Osteocyte (in vitro differentiated cells): ENCODE results near the gene LOC128125822.

Experiments
- DNase-seq: peaks from one replicate; pipeline ENCODE4 v3.0.0; 2021; ENCODE audit warnings: mixed read lengths; ENCODE audit not compliant: unreplicated experiment; ENCODE audit errors: extremely low spot score
- H3K27ac Mint-ChIP-seq: one replicate; pipeline ENCODE4 v1.8.0; 2021; ENCODE audit warnings: mild to moderate bottlenecking, mixed read lengths; ENCODE audit not compliant: unreplicated experiment
- H3K27me3 Mint-ChIP-seq: one replicate; pipeline ENCODE4 v1.8.0; 2021; ENCODE audit warnings: mixed read lengths; ENCODE audit not compliant: unreplicated experiment
- H3K36me3 Mint-ChIP-seq: one replicate; pipeline ENCODE4 v1.8.0; 2021; ENCODE audit warnings: mixed read lengths; ENCODE audit not compliant: unreplicated experiment
- H3K4me1 Mint-ChIP-seq: one replicate; pipeline ENCODE4 v1.8.0; 2021; ENCODE audit warnings: mixed read lengths; ENCODE audit not compliant: unreplicated experiment
- H3K4me3 Mint-ChIP-seq: one replicate; pipeline ENCODE4 v1.8.0; 2021; ENCODE audit warnings: mild to moderate bottlenecking, moderate library complexity, mixed read lengths; ENCODE audit not compliant: unreplicated experiment
- H3K9me3 Mint-ChIP-seq: one replicate; pipeline ENCODE4 v1.8.0; 2021; ENCODE audit warnings: mixed read lengths; ENCODE audit not compliant: unreplicated experiment
- CTCF ChIP-seq: fragments of 200-600 bp; sonication (generic); IDR thresholded peaks from 2 replicates; pipeline ENCODE4 v1.5.0; 2021; ENCODE audit warnings: antibody characterized with exemption, mild to moderate bottlenecking, moderate library complexity

LOC128125822 gene

GRCh38 chr6:63527658-63528514 lies 44.4 kb upstream of the LOC128125822 start:
- no peak for TF ChIP-seq CTCF
- Mint-ChIP-seq H3K4me1 (peaks cover 15% of the 10 kb centered on the region), H3K27ac (peak overlapping the region; percentile 66), H3K36me3 (no peaks in the 10 kb centered on the region), H3K4me3 (no peak overlapping the region), H3K9me3 (no peaks in the 10 kb centered on the region), H3K27me3 (peaks cover 2% of the 10 kb centered on the region)
- DNase-seq = no peak

DNA sequence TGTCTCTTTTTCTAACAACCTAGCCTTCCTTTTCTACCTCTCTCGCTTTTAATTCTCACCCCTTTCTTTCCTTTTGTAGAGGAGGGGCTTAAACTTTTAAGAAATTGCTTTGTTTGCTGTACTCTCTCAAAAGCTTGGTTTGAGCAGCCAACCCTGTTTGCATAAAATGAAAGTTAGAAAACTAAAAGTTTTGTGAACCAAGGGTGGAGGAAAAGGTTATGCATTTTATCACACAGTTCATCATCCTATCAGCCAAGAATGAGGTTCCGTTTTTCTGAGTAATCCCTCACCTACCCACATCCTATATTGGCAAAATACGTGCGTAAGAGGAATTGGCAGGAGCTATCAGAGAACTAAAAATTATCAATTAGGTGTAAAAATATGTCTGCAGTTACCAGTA lies 42.8 kb upstream of the LOC128125822 start:
- H3K9me3 Mint-ChIP-seq = no peaks in the 10 kb centered on the region
- no peak for DNase-seq
- H3K27me3 Mint-ChIP-seq = peaks cover 2% of the 10 kb centered on the region
- H3K4me3 Mint-ChIP-seq = no peak overlapping the region
- no peak overlapping the region for H3K27ac Mint-ChIP-seq
- no peaks in the 10 kb centered on the region for H3K36me3 Mint-ChIP-seq
- peaks cover 15% of the 10 kb centered on the region for H3K4me1 Mint-ChIP-seq
- TF ChIP-seq CTCF = no peak

- H3K36me3 Mint-ChIP-seq = no peaks in the 10 kb centered on the region
- H3K4me3 Mint-ChIP-seq = no peak overlapping the region
- DNase-seq = no peak
- TF ChIP-seq CTCF = no peak
- H3K4me1 Mint-ChIP-seq = peaks cover 15% of the 10 kb centered on the region
- no peaks in the 10 kb centered on the region for H3K9me3 Mint-ChIP-seq
- peaks cover 2% of the 10 kb centered on the region for H3K27me3 Mint-ChIP-seq
- H3K27ac Mint-ChIP-seq = no peak overlapping the region
Measured at GRCh38 chr6:63530182-63530581, 42.1 kb upstream of the LOC128125822 start.

DNA sequence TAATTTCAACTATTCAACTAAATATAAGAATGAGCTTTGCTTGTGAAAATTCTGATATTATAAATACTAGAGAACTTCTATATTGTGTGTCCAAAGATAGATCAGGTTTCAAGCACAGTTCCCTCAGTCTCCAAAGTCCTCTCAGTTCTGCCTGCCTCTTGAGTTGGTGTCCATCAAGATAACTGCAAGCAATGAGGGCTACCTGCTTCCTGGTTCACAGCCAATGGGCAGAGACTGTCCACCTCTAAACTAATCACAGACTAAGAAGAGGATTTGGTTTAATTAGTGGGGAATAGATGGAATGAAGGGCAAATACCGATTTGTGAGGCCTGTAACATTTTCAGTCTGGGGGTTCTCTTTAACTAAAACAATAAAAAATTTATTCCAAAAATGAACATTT lies 41.3 kb upstream of the LOC128125822 start:
- no peak for TF ChIP-seq CTCF
- H3K9me3 Mint-ChIP-seq = no peaks in the 10 kb centered on the region
- H3K4me1 Mint-ChIP-seq = peaks cover 15% of the 10 kb centered on the region
- no peak overlapping the region for H3K27ac Mint-ChIP-seq
- no peak for DNase-seq
- H3K27me3 Mint-ChIP-seq = peaks cover 2% of the 10 kb centered on the region
- H3K36me3 Mint-ChIP-seq = no peaks in the 10 kb centered on the region
- H3K4me3 Mint-ChIP-seq = no peak overlapping the region

- H3K4me1 Mint-ChIP-seq = peaks cover 5% of the 10 kb centered on the region
- TF ChIP-seq CTCF = no peak
- DNase-seq = no peak
- no peak overlapping the region for H3K4me3 Mint-ChIP-seq
- H3K27me3 Mint-ChIP-seq = peaks cover 5% of the 10 kb centered on the region
- no peaks in the 10 kb centered on the region for H3K9me3 Mint-ChIP-seq
- H3K27ac Mint-ChIP-seq = no peak overlapping the region
- H3K36me3 Mint-ChIP-seq = no peaks in the 10 kb centered on the region
Measured at GRCh38 chr6:63533026-63533425, 39.3 kb upstream of the LOC128125822 start.
